Fibroblast of skin of abdomen (primary cell): Measurements from ENCODE around the gene INO80.

Experiments used
- DNase-seq: peaks from one replicate; pipeline ENCODE4 v3.0.0-alpha.2; 2013

INO80 gene

GRCh38 chr15:40943764-40944365 lies 172.2 kb downstream of the INO80 start:
- no peak for DNase-seq

- DNase-seq: no peak
These were observed 173.2 kb downstream of the INO80 start for GRCh38 chr15:40942878-40943277.

- DNase-seq: no peak
These were observed 173.7 kb downstream of the INO80 start for GRCh38 chr15:40942337-40942854.

- peak; percentile 82 for DNase-seq
These were observed 174.3 kb downstream of the INO80 start for GRCh38 chr15:40941528-40942336.

- DNase-seq: no peak
These were observed 175.0 kb downstream of the INO80 start for GRCh38 chr15:40941068-40941527.

DNA sequence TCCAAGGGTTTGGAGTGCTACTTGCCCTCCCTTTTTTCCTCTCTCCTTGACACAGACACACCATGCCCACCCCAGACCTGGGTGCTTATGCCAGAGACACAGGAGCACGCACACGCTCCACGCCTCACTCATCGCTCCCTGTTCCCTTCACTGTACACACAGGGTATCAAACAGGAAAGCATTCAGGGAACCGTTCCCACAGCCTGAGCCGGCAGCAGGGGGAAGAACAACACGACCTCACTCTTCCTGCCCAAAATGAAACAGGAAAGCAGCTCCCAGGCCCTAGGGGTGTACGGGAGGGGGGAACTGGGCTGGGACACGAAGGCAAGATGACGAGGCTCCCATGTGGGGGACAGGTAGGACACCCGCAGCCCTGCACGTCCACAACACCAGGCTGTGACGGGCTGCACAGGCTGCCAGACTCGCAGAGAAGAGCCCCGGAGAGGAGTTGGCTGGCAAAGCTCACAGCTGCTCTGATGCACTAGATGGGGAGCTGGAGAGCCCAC lies 175.7 kb downstream of the INO80 start:
- DNase-seq: no peak

DNA sequence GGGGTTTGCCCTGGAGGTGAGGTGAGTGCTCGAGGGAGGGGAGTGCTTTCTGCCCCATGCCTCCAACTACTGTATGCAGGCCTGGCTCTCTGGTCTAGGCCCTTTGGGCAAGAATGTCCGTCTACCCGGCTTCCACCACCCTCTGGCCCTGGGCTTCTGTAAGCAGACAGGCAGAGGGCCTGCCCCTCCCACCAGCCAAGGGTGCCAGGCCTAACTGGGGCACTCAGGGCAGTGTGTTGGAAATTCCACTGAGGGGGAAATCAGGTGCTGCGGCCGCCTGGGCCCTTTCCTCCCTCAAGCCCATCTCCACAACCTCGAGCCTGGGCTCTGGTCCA lies 177.6 kb downstream of the INO80 start:
- no peak for DNase-seq

DNA sequence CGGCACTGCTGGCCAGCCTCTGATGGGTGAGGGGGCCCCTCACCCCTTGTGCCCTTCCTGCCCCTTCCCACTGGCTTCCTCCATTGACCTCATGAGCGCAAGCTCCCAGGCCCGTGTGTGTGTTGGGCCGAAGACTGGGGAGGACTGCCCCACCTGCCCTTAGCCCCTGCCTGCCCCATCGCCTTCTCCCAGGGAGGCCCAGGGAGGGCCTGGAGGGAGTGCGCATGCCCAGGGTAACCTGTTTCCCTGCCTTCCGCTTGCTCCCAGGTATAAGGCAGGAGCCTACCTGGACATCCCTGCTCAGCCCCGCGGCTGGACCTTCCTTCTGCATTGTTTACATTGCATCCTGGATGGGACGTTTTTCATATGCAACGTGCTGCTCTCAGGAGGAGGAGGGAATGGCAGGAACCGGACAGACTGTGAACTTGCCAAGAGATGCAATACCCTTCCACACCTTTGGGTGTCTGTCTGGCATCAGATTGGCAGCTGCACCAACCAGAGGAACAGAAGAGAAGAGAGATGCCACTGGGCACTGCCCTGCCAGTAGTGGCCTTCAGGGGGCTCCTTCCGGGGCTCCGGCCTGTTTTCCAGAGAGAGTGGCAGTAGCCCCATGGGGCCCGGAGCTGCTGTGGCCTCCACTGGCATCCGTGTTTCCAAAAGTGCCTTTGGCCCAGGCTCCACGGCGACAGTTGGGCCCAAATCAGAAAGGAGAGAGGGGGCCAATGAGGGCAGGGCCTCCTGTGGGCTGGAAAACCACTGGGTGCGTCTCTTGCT lies 178.1 kb downstream of the INO80 start:
- DNase-seq: no peak

DNA sequence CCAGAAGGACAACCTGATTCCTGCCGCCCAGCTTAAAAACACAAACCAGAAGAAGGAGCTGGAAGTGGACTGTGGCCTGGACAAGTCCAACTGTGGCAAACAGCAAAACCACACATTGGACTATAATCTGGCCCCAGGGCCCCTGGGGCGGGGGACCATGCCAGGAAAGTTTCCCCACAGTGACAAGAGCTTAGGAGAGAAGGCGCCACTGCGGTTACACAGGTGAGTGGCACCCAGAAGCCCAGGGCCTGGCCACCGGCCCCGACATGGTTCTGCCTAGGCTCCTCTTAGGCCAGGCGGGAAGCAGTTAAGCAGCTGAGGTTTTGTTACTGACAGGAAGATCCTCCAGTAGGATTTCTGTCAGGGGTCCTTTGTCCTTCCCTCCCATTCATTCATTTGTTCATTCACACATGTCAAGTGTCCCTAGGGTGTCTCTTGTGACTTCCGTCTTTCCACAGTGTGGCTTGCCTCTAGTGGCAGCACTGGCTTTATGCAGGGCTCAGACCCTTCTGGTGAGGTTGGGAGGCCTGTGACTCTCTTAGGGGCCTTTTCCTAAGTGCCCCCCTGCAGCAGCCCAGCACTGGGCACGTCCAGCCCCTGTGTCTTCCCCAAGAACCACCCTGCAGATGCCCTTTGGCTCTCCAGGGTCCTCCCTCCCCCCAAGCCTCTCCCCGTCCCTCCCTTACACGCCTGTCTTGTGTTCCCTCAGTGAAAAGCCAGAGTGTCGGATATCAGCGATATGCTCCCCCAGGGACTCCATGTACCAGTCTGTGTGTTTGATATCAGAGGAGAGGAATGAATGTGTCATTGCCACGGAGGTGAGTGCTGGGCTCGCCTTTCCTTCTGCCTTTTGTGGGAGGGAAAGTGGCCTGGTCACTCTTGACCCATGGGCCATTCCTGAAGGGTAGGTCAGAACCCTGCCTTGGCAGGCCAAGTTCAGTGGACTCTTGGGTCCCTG lies 179.1 kb downstream of the INO80 start:
- peak; percentile 58 for DNase-seq

DNA sequence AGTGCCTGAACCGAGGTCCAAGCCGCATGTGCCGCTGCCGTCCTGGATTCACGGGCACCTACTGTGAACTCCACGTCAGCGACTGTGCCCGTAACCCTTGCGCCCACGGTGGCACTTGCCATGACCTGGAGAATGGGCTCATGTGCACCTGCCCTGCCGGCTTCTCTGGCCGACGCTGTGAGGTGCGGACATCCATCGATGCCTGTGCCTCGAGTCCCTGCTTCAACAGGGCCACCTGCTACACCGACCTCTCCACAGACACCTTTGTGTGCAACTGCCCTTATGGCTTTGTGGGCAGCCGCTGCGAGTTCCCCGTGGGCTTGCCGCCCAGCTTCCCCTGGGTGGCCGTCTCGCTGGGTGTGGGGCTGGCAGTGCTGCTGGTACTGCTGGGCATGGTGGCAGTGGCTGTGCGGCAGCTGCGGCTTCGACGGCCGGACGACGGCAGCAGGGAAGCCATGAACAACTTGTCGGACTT lies 179.8 kb downstream of the INO80 start:
- no peak for DNase-seq

GRCh38 chr15:40934457-40934856 lies 181.6 kb downstream of the INO80 start:
- DNase-seq: no peak

GRCh38 chr15:40933517-40933902 lies 182.6 kb downstream of the INO80 start:
- no peak for DNase-seq

DNA sequence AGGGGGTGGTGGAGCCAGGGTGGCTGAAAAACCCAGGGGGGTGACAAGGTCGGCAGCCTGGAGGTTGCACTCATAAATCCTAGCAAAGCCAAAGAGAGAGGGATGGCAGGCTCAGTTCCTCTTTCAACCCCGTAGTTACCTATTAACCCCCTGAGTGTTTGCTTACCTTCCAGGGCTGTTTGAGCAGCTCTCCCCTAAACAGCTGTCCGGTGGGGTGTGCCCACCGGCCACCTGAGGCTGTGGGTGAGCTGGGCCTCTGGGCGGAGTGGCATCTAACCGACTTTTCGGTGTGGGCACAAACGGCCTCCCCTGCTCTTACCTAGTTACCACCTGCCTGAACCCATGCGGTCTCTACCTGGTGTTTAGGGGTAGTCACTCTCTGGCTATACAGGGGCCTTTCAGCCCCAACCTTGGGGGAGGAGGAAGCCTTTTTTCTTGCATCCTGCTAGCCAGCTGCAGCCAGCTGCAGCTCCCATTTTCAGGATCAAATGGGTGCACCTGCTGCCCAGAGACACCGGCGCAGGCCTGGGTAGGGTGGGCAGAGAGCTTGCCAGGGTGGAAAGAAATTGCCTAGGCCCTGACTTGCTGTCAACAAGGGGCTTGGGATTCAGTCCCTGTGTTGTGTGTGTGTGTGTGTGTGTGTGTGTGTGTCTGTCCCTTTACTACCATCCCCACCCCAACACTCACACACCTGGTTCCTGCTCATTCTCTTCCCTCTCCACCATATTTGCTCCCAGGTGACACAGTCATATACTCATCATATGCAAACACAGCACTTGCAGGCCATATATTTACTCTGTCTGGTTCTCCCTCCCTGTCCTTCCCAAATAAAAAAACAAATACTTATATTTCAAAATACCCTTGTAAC lies 183.2 kb downstream of the INO80 start:
- no peak for DNase-seq

DNA sequence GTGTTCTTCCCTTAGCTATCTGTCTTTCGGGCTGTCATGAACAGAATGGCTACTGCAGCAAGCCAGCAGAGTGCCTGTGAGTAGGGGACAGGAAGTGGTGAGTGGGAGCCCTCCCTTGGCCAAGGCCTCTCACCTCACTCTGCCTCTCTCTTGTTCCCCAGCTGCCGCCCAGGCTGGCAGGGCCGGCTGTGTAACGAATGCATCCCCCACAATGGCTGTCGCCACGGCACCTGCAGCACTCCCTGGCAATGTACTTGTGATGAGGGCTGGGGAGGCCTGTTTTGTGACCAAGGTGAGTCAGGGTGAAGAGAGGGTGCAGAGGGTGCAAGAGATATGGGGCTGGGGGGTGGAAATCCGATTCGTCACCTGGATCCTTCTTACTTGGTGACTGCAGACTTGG lies 183.9 kb downstream of the INO80 start:
- no peak for DNase-seq

DNA sequence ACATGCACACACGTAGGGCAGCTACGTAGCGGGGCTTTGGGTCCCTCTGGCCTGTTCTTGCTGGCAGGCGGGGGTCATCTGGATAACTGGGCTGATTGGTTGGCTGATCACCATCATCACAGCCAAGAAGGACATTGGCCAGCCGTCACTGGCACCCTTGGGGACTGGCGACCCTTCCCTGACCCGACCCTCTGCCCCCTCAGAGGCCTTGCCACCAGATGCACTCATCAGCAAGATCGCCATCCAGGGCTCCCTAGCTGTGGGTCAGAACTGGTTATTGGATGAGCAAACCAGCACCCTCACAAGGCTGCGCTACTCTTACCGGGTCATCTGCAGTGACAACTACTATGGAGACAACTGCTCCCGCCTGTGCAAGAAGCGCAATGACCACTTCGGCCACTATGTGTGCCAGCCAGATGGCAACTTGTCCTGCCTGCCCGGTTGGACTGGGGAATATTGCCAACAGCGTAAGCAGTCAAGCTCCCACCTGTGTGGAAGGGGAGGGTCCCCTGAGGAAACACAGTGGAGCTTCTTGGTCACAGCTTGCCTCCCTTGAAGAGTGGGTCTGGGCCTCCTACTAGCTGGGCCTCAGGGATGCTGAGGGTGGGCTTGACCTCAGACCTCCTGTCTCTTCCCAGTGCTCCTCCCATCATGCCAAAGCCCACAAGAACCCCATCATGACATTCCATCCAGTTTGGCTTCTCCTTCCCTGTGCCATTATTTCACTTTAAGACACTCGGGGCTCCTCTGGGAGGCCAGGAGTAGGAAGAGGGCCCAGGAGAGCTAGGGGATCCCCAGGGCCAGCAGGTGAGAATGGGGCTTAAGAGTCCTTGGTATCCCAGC lies 184.6 kb downstream of the INO80 start:
- no peak for DNase-seq

- DNase-seq: no peak
These were observed 185.4 kb downstream of the INO80 start for GRCh38 chr15:40930430-40931299.

- DNase-seq: peak; percentile 18
These were observed 186.2 kb downstream of the INO80 start for GRCh38 chr15:40929660-40930429.
